Inflammatory macrophage treated with lipopolysaccharide for 1 hour (primary cell): ENCODE measurements around the gene GRAP2.

Experiments used
- DNase-seq, 2 donors: peaks; one replicate each; pipeline ENCODE4 v3.0.0-alpha.2; 2020 to 2022

Gene GRAP2

DNA sequence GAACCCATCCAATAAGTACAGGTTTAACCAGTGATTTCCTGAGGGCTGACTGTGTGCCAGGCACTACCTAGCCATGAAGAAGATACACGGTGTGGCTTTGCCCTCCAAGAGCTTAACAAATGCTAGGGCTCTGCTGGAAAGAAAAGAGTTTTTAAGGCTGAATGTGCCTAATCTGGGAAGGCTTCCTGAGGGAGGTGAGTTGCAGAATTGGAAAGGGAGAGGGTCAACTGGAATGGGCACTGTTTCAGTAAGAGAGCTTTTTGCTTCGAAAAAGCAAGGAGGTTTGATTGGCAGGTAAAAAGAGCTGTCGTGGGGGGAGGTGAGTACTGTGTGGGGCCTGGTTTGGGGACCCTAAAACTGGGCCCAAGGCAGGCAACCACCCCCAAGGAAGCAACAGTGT is 96.5 kb downstream of the GRAP2 start:
- DNase-seq: no peak

DNA sequence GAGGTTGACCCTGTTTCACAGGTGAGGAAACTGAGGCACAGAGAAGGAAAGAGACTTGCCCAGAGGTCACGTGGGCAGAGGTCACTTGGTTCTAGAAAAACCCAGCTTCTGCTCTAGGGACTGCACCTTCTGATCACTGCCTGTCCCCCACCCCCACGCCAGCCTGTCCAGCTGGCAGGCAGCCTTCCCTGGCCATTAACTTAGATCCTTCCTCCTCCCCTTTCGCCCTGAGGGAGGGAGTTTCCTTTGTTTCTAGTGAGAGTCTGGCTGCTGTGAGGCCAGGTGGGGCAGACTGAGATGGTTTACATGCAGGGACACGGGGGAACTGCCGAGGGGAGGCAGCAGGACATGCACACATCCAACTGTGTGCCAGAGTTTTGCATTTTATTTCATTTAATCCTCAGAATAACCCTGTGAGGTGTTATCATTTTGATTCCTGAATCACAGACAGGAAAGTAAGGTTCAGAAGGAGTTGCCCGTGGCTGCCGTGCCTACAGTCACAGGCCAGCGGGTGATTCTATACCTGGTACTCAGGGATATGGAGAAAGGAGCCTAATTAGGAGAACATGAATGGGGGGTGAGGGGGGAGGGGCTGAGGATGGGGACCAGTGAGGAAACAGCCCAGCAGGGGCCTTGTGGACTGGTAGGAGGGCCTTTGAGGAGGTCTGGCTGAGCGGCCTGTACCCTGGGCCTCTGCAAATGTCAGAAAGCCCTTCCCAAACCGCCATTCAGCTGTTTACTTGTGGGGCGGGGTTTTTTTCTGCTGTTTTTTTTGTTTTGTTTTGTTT is 97.2 kb downstream of the GRAP2 start:
- peak in 1 of 2 donors; percentile 12 for DNase-seq

DNA sequence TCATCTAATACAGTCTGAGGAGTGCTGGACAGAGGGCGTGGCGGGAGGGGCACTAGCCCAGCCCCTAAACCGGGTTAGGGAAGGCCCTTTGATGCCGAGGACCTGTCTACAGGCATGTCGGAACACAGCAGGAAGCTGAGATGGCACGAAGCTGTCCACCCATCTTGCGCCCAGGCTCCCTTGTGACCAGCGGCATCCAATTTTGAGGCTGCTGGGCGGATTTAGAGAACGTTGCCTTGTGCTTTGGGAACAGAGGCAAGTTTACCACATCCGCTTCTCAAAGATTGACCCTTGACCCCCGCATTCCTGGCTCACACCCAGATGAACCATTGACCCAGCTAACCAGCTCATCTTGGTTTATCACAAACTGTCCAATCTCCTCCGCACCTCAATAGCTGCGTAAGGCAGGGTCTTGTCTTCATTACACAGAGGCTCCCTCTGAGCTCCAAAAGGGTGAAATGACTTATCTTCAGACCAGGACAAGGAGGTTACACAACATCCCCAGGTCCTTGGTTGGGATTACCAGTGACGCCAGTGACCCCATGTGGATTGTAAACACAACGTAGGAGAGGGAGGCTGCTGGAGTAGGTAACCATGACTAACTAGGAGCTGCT is 98.4 kb downstream of the GRAP2 start:
- no peak for DNase-seq

DNA sequence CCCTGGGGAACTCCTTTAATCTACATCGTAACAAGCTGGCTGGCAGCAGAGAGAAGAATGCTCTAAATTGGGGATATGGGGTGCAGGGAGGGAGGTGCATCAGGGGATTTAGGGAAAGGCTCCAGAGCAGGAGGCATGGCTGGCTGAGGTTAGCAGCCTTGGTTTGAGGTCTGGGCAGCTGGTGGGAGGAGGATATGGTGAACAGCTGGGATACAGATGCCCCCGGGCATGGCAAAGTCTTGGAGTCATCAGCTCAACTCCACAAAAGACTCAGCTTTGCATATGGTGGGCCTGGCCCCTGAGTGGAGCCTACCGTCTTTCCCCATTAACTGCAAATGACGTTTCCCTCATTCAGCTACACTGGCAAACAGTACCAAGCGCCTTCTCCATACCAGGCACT is 99.3 kb downstream of the GRAP2 start:
- no peak for DNase-seq

DNA sequence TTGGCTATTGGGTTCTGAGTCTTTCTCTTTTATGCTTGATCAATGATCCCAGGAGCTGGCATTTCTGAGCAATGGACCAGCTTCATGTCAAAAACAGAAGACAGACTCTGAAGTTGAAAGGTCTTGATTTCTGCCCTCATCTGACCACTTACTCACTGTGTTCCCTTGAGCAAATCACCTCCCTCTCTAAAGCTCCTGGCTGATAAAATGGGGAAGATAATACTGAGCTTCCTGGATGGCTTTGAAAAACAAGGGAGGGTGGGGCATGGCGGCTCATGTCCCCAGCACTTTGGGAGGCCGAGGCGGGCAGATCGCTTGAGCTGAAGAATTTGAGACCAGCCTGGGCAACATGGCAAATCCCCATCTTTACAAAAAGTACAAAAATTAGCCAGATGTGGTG is 100.2 kb downstream of the GRAP2 start:
- DNase-seq: no peak

DNA sequence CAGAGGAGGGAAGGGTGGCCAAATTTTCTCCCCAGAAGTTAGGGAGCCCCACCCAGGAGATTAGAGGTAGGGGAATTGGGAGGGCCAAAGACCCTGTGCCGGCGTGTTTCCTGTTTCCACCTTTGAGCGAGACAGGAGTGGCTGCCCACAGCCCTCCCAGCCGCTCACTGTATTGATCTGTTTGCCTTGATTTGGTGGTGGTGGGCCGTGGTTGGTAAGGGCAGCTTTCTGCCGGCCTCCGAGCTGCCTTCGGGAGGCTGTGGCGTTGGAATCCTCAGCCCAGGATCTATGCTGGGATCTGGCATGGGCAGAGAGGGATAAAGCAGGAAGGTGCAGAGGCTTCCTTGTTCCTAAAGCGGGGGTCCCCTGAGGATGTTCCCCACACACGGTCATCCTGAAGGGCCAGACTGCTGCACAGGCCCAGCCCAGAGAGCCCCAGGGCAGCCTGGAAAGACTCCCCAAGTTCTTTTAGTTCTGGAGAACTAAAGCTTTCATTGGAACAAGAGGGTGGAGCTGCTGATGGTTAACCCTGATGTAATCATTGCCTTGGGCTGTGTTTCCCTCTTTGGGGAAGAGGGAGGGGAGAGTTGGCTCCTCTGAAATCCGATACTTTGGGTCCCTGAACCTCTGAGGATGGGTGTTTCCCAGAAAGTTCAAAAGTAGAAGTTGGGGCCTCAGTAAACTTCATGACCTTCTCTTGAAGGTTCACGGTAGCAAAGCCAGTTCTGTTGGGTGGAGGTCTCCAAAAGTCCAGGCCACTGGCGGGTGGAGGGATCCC is 101.1 kb downstream of the GRAP2 start:
- DNase-seq: no peak

DNA sequence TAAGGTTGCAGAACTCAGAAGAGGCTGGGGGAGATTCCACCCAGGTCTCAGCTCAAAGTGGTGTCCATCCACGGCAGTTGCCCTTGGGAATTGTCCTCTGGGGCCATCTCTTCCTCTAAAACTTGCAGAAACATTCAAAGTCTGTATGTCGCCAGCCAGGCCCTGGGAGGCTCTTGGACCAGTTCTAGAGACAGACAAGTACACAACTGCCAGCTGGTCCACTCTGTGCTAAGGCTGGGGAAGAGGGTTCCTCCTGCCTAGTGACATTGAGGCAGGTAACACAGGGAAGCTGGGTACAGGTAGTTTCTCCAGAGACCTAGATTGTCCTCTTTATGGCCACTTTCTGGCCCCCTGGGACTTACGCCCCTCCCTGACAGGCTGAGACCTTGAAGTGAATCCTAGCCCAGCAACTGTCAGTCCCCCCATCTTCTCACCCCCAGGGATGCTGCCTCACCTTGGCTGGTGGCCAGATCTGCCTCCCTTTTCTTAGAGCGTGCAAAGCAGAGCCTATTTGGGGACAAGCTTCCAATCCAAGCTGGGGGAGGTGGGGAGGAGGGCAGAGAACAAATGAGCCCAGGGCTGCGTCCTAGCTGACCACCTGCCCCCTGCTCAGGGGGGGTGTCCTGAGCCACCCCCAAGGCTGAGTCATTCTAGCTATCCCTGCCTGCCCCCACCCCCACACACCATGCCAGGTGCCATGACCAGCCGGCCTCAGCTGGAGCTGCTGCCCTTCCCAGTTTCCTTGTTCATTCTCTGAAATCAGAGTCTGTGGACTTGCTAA is 102.2 kb downstream of the GRAP2 start:
- no peak for DNase-seq

DNA sequence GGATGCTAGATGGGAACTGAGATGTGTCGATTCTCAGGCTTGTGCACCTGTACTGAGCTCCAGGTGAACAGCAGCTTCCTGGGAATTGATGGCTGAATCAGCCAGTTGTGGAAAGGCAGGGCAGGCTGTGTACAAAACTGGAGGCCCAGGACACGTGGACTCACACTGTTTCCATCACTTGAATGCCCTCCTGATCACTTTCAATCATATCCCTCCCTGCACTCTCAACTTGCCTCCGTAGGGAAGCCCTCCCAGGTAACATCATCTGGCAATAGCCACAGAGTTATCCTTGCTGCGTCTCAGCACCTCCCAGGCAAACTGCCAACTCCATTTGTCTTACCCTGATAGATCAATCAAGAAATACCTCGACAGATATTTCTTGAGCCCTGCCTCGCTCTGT is 104.0 kb downstream of the GRAP2 start:
- no peak for DNase-seq

DNA sequence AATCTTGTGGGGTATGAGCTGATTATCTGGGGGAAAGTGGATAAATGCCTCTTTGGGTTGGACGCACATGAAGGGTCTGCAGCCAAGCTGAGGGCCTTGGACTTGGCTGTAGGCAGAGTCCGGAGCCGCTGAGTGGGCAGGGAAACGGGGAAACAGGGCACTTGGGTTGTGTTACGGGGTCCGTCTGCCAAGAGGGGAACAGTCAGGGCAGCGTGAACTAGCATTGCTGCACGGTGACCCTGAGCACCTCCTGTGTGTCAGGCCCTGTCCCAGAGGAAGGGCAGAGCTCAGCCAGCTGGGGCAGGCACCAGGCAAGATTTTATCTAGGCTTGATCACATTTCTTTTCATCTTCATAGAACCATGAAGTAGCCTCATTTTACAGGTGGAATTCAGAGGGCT is 105.8 kb downstream of the GRAP2 start:
- no peak for DNase-seq

DNA sequence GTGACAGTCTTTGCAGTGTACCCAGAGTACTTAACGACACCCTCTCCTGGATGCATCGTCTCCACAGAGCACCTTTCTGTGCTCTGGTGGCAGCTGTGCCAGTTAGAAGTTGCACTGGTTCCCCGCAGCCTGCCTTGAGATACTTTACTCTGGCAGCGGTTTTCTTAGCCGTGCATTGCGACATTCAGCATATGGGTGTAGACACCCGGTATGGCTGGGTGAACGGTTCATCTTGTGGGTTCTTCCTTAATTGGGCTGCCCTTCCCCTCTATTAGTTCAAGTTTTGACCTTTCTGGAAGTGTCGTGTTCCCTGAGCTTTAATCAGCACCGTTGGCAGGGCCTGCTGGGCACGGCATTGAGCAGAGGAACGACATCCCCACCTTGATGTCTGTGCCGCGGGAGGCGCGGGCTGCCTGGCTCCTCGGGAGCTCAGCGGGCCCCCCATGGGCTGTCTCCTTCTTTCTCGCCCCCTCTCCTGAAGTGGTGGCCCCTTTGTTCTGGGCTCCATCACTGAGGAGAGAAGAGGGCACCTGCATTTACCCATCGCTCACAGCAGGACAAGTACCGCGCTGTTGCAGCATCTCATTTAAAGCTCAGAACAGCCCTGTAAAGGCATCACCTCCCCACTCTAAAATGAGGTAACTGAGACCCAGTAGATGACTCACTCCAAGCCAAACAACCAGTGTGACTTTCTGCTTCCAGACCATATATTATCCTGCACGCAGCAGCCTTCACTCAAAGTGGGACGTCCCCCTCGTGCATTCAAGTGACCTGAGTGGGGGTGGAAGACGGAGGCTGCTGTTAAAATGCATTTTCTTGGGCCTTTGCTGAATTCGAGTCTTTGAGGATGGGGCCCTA is 107.2 kb downstream of the GRAP2 start:
- peak; percentile 56 to 77 for DNase-seq

DNA sequence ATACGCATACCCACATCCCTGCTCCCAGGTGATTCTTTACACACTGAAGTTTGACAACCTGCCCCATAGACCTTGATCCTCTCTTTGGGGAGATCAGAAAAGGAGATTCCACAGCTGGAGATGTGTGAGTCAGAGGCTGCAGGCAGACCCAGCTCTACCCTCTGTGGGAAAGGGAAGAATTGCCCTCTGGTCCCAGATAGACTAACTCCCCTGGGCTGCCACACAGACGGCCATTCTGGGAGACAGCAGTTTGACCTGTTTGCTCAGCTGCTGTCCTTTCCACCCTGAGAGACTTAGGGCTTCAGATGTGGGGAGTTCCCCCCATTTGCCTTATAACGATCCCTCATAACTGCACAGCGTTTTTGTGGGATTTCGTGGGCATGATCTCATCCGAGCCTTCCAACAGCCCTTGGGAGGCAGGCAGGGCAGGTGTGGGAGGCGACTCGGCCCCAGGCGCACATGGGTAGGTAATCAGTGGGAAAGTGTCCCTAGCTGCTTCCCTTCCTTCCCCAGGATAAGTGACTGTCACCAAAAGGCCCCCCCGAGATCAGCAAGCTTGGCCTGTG is 107.9 kb downstream of the GRAP2 start:
- no peak for DNase-seq

DNA sequence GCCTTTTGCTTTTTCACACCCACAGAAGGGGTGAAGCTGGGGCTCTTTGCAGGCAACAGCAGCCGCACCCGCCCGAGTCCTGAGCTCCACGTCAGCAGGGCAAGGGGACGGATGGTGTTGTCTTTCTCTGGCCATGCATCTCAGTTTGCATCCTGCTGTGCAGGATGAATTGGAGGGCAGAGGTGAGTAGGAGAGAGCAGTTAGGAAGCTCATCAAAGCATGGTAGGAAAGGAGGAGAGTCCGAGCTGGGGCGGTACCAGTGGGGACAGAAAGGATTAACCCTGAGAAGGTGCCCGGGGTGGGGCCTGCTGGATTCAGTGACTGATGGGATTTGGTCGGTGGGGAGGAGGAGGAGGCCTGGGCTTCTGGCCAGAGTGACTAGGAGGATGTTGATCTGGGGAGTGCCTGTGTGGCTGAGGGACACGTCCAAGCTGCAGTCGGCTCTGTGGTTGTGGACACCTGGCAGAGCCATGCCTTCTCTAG is 108.4 kb downstream of the GRAP2 start:
- no peak for DNase-seq

DNA sequence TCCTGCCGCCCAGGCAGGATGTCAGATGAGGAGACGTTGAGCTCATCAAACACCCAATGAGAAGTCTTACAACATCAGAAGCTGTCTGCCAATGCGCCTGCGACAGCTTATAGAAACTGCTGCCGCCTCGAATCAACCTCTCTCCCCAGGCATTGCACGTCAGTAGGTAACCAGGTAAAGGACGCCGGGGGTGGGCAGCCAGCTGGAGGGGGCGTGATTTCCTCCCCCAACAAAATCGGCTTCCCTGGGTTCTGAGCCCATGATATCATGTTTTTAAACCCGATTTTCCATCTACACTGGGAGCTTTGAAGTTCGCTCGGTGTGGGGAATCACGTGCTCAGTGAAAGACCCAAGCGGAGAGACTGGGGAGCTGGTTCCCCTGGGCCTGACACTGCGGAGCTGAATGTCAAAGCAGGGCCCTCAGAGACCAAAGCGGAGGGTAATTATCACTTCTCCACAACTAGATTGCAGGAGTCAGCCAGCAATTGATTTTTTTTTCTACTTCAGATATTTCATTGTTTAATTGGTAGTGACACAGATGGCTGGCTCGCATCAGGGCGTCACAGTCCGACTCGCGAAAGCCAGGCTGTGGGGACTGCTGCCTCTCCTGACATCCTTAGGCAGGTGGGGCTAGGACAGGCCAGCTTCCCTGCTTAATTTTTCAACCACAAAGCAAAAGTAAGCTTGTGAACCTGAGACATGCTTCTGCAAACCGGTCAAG is 109.2 kb downstream of the GRAP2 start:
- peak in 1 of 2 donors; percentile 12 for DNase-seq

DNA sequence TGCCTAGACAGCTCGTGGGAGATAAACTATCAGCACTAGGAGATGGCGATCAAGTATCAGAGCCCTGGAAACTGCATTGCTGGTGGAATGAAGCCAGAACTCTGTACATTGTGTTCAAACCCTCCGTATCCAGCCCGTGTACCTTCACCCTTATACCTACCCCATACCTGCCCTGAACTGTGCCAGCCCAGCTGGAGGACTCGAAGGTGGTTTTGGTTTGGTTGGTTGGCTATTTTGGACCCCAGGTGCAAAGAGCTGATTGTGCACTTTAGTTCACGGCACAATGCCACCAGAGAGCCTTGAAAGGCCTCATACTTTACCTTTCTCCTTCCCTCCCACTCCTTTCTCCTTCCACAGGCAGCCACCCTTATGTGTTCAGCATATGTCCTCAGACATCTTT is 109.9 kb downstream of the GRAP2 start:
- DNase-seq: no peak

DNA sequence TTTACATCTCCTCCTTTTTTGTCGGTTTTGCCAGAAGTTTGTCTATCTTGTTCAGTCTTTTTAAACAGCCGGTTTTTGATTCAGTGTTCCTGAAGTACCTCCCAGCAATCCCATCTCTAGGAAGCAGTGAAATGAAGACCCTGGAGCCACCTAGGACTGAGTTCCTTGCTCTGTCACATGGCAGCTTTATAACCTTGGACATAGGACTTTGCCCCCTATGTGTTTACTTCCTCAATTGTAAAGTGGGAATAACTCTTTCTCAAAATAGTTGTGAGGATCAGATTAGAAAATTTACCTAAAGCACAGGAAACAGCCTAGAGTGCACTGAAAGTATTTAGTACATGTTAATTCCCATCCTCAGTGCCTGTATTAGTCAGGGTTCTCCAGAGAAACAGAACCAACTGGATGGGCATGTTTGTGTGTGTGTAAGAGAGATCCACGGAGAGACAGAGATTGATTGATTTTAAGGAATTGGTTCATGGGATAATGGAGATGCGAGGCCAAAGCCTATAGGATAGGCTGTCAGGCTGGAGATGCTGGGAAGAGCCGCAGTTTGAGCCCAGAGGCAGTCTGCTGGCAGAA is 113.9 kb downstream of the GRAP2 start:
- no peak for DNase-seq

DNA sequence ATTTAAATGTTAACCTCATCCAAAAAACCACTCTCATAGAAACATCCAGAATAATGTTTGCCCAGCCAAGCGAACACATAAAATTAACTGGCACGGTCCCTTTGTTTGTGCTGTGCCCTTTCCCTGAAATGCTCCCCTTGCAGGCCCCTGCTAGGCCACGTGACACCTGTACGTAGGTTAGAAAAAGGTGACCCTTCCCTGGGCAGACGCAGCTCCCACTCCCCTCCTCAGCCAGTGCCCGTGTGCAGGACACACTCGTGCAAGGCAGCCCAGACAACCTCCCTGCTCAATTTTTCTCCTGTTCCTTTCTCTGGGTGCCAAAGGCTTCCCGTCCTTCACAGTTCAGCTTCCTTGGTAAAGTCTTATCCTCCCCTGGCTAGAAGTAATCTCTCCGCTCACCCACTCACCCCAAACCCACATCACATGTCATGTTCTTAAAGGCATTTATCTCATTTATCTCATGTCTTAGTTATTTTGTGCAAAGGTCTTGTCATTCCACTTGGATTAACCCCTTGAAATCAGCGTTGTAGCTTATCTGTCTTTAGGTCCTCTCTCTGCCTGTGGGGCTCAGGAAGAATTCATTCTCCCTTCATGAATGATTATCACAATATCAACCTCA is 114.6 kb downstream of the GRAP2 start:
- no peak for DNase-seq

DNA sequence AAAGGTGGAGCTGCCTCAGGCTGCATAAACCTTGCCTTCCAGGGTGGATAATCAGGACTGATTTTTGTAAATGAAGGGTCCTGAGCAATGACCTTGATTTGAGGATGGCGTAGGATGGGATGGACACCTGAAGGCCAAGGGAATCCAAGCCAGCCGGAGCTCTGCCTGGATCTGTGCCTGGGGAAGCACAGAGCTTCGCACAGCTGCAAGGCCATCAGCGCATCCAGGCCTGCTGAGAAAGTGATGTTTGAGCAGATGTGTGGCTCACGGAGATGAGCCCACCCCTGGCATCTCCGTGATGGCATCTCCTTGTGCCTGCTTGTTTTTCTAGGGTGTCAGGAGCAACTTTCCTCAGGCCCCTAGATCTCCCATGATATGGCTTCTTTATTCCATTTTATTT is 117.2 kb downstream of the GRAP2 start:
- no peak for DNase-seq

DNA sequence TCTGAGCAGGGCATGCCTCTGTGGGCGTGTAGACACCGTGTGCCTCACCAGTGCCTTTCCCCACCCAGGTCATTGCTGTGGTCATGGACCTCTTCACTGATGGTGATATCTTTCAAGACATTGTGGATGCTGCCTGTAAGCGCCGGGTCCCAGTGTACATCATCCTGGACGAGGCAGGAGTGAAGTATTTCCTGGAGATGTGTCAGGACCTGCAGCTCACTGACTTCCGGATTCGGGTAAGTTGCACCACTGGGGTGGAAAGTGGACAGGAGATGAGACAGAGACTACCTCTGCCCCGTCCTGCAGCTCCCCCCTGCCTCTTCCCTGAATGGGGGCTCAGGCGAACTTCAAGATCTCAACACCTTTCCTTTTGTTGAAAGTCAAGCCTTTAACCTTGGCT is 118.2 kb downstream of the GRAP2 start:
- DNase-seq: no peak

DNA sequence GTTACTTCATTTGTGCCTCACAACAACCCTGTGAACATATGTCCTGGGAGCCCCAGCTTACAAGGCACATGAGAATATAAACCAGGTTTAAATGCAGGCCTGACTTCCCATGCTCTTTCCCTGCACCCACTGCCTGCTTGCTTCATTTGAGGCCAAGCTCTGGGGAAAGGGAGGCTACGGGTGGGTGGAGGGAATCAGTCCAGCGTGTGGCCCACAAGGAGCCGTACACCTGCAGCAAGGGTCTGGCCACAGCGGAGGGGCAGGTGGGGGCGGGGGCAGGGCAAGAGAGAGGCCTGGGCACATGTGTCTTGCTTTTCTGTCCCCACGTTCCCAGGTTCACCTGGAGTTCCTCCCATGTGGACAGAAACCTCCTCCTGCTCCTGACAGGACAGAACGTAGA is 120.1 kb downstream of the GRAP2 start:
- DNase-seq: no peak

DNA sequence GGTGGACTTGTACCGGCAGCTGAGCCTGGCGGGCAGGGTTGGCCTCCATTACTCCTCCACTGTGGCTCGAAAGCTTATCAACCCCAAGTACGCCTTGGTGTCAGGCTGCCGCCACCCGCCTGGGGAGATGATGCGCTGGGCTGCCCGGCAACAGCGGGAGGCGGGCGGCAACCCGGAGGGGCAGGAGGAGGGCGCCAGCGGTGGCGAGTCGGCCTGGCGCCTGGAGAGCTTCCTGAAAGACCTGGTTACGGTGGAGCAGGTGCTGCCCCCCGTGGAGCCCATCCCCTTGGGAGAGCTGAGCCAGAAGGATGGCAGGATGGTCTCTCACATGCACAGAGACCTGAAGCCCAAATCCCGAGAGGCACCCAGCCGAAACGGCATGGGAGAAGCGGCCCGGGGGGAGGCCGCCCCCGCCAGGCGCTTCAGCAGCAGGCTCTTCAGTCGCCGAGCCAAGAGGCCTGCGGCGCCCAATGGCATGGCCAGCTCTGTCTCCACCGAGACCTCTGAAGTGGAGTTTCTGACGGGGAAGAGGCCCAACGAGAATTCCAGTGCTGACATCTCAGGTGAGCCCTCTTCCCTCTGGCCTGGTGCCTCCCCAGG is 120.6 kb downstream of the GRAP2 start:
- no peak for DNase-seq
